Gastrocnemius medialis (tissue), 4 donors: Measurements from ENCODE around the gene ZNF518A. TPM values are rescaled to one million over a fixed set of nuclear protein-coding genes. Genes with fewer than 3 reads are reported as not detected.

Experiments
- ATAC-seq, 2 donors: fragments of 150-250 bp; one replicate each; pipeline ENCODE4 v1.9.1; 2016
- DNase-seq, 2 donors: peaks; one replicate each; pipeline ENCODE4 v3.0.0-alpha.2; 2019
- H3K27ac ChIP-seq, 4 donors: fragments of 200-600 bp; sonication (generic); 1 replicate in 1 of 4; 2 replicates in 3 of 4; pipeline ENCODE4 v1.5.1; 2016 to 2018; ENCODE audit warnings: mild to moderate bottlenecking in 2 of 4, moderate library complexity in 1 of 4
- H3K27me3 ChIP-seq, 3 donors: fragments of 200-600 bp; sonication (generic) in 2 of 3; 1 replicate in 1 of 3; 2 replicates in 2 of 3; pipeline versions ENCODE4 v1.5.1 to v1.6.0; 2016 to 2019; ENCODE audit warnings: mild to moderate bottlenecking in 1 of 3, moderate library complexity in 1 of 3
- H3K36me3 ChIP-seq, 2 donors: fragments of 200-600 bp; sonication (generic) in 1 of 2; one replicate each; pipeline ENCODE4 v1.5.1; 2017 to 2018
- H3K4me1 ChIP-seq, 2 donors: fragments of 200-600 bp; sonication (generic) in 1 of 2; one replicate each; pipeline ENCODE4 v1.5.1; 2016 to 2017; ENCODE audit warnings: mild to moderate bottlenecking in 2 of 2
- H3K4me3 ChIP-seq, 4 donors: fragments of 200-600 bp; sonication (generic) in 3 of 4; 1 replicate in 1 of 4; 2 replicates in 3 of 4; pipeline ENCODE4 v1.5.1; 2016 to 2019; ENCODE audit warnings: mild to moderate bottlenecking in 2 of 4
- H3K9me3 ChIP-seq, 3 donors: fragments of 200-600 bp; sonication (generic) in 2 of 3; 1 replicate in 1 of 3; 2 replicates in 2 of 3; pipeline ENCODE4 v1.5.1; 2016 to 2019
- CTCF ChIP-seq, 5 experiments: fragments of 450-650 bp in 3 of 5; fragments of 200-600 bp in 2 of 5; sonication (generic) in 2 of 5; IDR thresholded peaks in 4 of 5; conservative IDR thresholded peaks in 1 of 5; 1 replicate in 4 of 5; 2 replicates in 1 of 5; pipeline ENCODE4 v1.5.1; 2016 to 2019; ENCODE audit warnings: antibody characterized with exemption in 5 of 5, mild to moderate bottlenecking in 3 of 5, moderate library complexity in 3 of 5
- POLR2A ChIP-seq, 2 donors: fragments of 450-650 bp; IDR thresholded peaks; one replicate each; pipeline ENCODE4 v1.6.1; 2017; ENCODE audit warnings: antibody characterized with exemption in 2 of 2, mild to moderate bottlenecking in 2 of 2, moderate library complexity in 2 of 2
- in situ Hi-C, 4 donors: fragments of 200-750 bp; cut with MboI; loops; one replicate each; pipeline versions ENCODE4 v1.15.0 to v1.8.0; 2017; ENCODE audit warnings: low sequenced_read_pairs in 4 of 4
- intact Hi-C: fragments of 100-400 bp; cut with DNase I; formaldehyde crosslinking; loops from one replicate; pipeline ENCODE4 v1.15.1; 2023; ENCODE audit warnings: low total_unique reads
- total RNA-seq, 4 donors: library from RNA; depleted of rRNA; stranded (reverse); fragments of >200 nt; gene quantifications; one replicate each; pipeline versions ENCODE4 v1.1.0 to v1.2.3, GENCODE V29; 2016

The ZNF518A gene
- total RNA-seq, 4 donors from 2014 or later, result 4.9 to 11.8 (median 8.2) TPM

GRCh38 chr10:96168546-96168945 is 38.4 kb downstream of the ZNF518A start:
- Histone ChIP-seq H3K9me3 (peaks cover 0 to 6% (median 0%) of the 10 kb centered on the region in 3 donors), H3K4me1 (no peaks in the 10 kb centered on the region), H3K36me3 (no peaks in the 10 kb centered on the region), H3K4me3 (no peak overlapping the region), H3K27me3 (no peaks in the 10 kb centered on the region), H3K27ac (no peak overlapping the region)
- ATAC-seq (no peak), DNase-seq (no peak)
- intact Hi-C loops (no loop called here), in situ Hi-C loops (no loop called here)
- TF ChIP-seq CTCF (IDR thresholded peaks at IDR 0.05 in 4 of 5, conservative IDR thresholded peaks at IDR 0.05 in 1 of 5), result no peak
- no peak for TF ChIP-seq POLR2A (IDR thresholded peaks at IDR 0.05)

- DNase-seq (no peak), ATAC-seq (no peak)
- Histone ChIP-seq H3K9me3 (peaks cover 0 to 6% (median 0%) of the 10 kb centered on the region in 3 donors), H3K4me3 (no peak overlapping the region), H3K36me3 (no peaks in the 10 kb centered on the region), H3K4me1 (no peaks in the 10 kb centered on the region), H3K27me3 (no peaks in the 10 kb centered on the region), H3K27ac (no peak overlapping the region)
- in situ Hi-C loops (no loop called here), intact Hi-C loops (no loop called here)
- no peak for TF ChIP-seq POLR2A (IDR thresholded peaks at IDR 0.05)
- no peak for TF ChIP-seq CTCF (IDR thresholded peaks at IDR 0.05 in 4 of 5, conservative IDR thresholded peaks at IDR 0.05 in 1 of 5)
Measured at GRCh38 chr10:96170230-96170629, 40.1 kb downstream of the ZNF518A start.

GRCh38 chr10:96172666-96173065 is 42.6 kb downstream of the ZNF518A start:
- intact Hi-C loops (no loop called here), in situ Hi-C loops (no loop called here)
- no peak for ATAC-seq
- Histone ChIP-seq H3K36me3 (no peaks in the 10 kb centered on the region), H3K9me3 (peaks cover 0 to 6% (median 0%) of the 10 kb centered on the region in 3 donors), H3K4me1 (no peaks in the 10 kb centered on the region), H3K27ac (no peak overlapping the region), H3K27me3 (no peaks in the 10 kb centered on the region), H3K4me3 (no peak overlapping the region)
- TF ChIP-seq CTCF (IDR thresholded peaks at IDR 0.05 in 4 of 5, conservative IDR thresholded peaks at IDR 0.05 in 1 of 5), result no peak
- no peak for TF ChIP-seq POLR2A (IDR thresholded peaks at IDR 0.05)
- DNase-seq, result no peak

- TF ChIP-seq POLR2A (IDR thresholded peaks at IDR 0.05) (no peak), CTCF (IDR thresholded peaks at IDR 0.05 in 4 of 5, conservative IDR thresholded peaks at IDR 0.05 in 1 of 5) (no peak)
- ATAC-seq (no peak), DNase-seq (no peak)
- Histone ChIP-seq H3K4me3 (no peak overlapping the region), H3K9me3 (no peaks in the 10 kb centered on the region), H3K36me3 (no peaks in the 10 kb centered on the region), H3K27me3 (no peaks in the 10 kb centered on the region), H3K27ac (no peak overlapping the region), H3K4me1 (no peaks in the 10 kb centered on the region)
- in situ Hi-C loops (no loop called here), intact Hi-C loops (no loop called here)
Measured at GRCh38 chr10:96176985-96177384, 46.9 kb downstream of the ZNF518A start.

- Histone ChIP-seq H3K4me1 (no peaks in the 10 kb centered on the region), H3K9me3 (no peaks in the 10 kb centered on the region), H3K27ac (no peak overlapping the region), H3K27me3 (no peaks in the 10 kb centered on the region), H3K4me3 (no peak overlapping the region), H3K36me3 (no peaks in the 10 kb centered on the region)
- ATAC-seq (no peak), DNase-seq (no peak)
- TF ChIP-seq CTCF (IDR thresholded peaks at IDR 0.05 in 4 of 5, conservative IDR thresholded peaks at IDR 0.05 in 1 of 5), result no peak
- no peak for TF ChIP-seq POLR2A (IDR thresholded peaks at IDR 0.05)
- in situ Hi-C loops (no loop called here), intact Hi-C loops (no loop called here)
Measured at GRCh38 chr10:96188421-96188820, 58.3 kb downstream of the ZNF518A start.
